ENCODE measurements around the gene ANKHD1. TPM values are rescaled to one million over a fixed set of nuclear protein-coding genes. Genes with fewer than 3 reads are reported as not detected.
A peak's percentile ranks its signal among the peaks of the same experiment; 100 is the strongest.

The ANKHD1 gene
- total and polyA plus RNA-seq, 2 of the 8 experiments (the other 6 are each of a cell fraction or from before 2014, with no cell fraction given), result 69.9 to 108 TPM

GRCh38 chr5:140399979-140400729 lies 1.5 kb upstream of the ANKHD1 start:
- Histone ChIP-seq H3K79me1 (ENCODE audit: low read depth, low read length) (no peaks in the 10 kb centered on the region), H4K20me1 (replicated peaks in 1 of 2; ENCODE audit: control insufficient read depth in 1 of 2, insufficient read depth in 2 of 2, low read length in 2 of 2) (peaks cover 11 to 15% of the 10 kb centered on the region in 2 experiments), H3K4me1 (replicated peaks in 1 of 4; ENCODE audit: control insufficient read depth in 3 of 4, insufficient read depth in 4 of 4, low read length in 3 of 4) (peaks cover 0 to 6% (median 5%) of the 10 kb centered on the region in 4 experiments; a peak in 5 of 7 replicates), H3K36me3 (ENCODE audit: control insufficient read depth in 2 of 4, insufficient read depth in 4 of 4, low read length in 3 of 4) (no peaks in the 10 kb centered on the region), H2AK5ac (ENCODE audit: low read depth, low read length) (no peak overlapping the region), H3K9me3 (ENCODE audit: insufficient read depth in 2 of 2, low read depth in 1 of 2, low read length in 1 of 2) (no peaks in the 10 kb centered on the region), H3K27me3 (replicated peaks in 1 of 4; ENCODE audit: control insufficient read depth in 3 of 4, extremely low read depth in 1 of 4, insufficient read depth in 3 of 4, low read length in 3 of 4) (no peaks in the 10 kb centered on the region), H2AFZ (ENCODE audit: low read length) (no peak overlapping the region; the same call in 1 of the 2 replicates), H2BK12ac (ENCODE audit: low read depth, low read length) (no peak overlapping the region; the same call in 1 of the 2 replicates), H3K27ac (ENCODE audit: low read depth, low read length) (peak overlapping the region; percentile 92; the same call in 1 of the 2 replicates), H3K18ac (ENCODE audit: extremely low read depth, low read length) (peak overlapping the region; percentile 78; the same call in 1 of the 2 replicates), H2BK20ac (ENCODE audit: low read length) (no peak overlapping the region), H3K9ac (replicated peaks in 1 of 4; ENCODE audit: extremely low read depth in 1 of 4, low read depth in 3 of 4, low read length in 3 of 4) (peak overlapping the region in 3 of 4 experiments; percentile 89 to 98 (median 94); a peak in 6 of 7 replicates), H2BK15ac (ENCODE audit: low read length) (no peak overlapping the region), H2BK5ac (ENCODE audit: low read depth, low read length) (peak overlapping the region; percentile 97; the same call in 1 of the 2 replicates), H4K5ac (ENCODE audit: insufficient read length, low read depth, low read length) (peak overlapping the region; percentile 30), H3K14ac (ENCODE audit: insufficient read length) (no peak overlapping the region), H2BK120ac (replicated peaks; ENCODE audit: low read depth, low read length) (no peak overlapping the region), H3K23ac (ENCODE audit: insufficient read length) (no peak overlapping the region), H3K4me3 (ENCODE audit: extremely low read depth in 1 of 4, insufficient read depth in 2 of 4, low read depth in 3 of 4, low read length in 4 of 4) (peak overlapping the region; percentile 94 to 100 (median 97)), H3K56ac (replicated peaks; ENCODE audit: insufficient read length, low read depth, low read length) (no peak overlapping the region), H4K91ac (replicated peaks; ENCODE audit: insufficient read length, low read length) (peak overlapping the region; percentile 87), H3K79me2 (ENCODE audit: control insufficient read depth in 1 of 2, insufficient read depth in 2 of 2, low read length in 2 of 2) (peaks cover 31 to 40% of the 10 kb centered on the region in 2 experiments), H3K4me2 (ENCODE audit: insufficient read depth in 1 of 2, low read depth in 2 of 2, low read length in 2 of 2) (peak overlapping the region; percentile 79 to 85), H3K4ac (replicated peaks; ENCODE audit: insufficient read length, low read depth, low read length) (no peak overlapping the region), H3K23me2 (ENCODE audit: low read depth, low read length) (peaks cover 4% of the 10 kb centered on the region), H4K8ac (ENCODE audit: extremely low read depth, insufficient read depth, low read length) (peak overlapping the region; percentile 41; the same call in 1 of the 2 replicates)
- 29% methylated on average over 25 of the region's 25 CpGs; no CpG with 5 or more reads in 1 of the 2 experiments for WGBS, 2 experiments (ENCODE audit: extremely low coverage in 1 of 2, insufficient coverage in 1 of 2, insufficient read length in 1 of 2, insufficient replicate concordance in 2 of 2, low coverage in 1 of 2, low lambda C conversion rate in 2 of 2, missing lambda C conversion rate in 1 of 2)
- DNase-seq (ENCODE audit: low read depth in 1 of 2, low spot score in 2 of 2), result peak in 1 of 2 experiments; percentile 46
- no peak for FAIRE-seq
- TF ChIP-seq GABPA (IDR thresholded peaks at IDR 0.05; ENCODE audit: borderline replicate concordance, insufficient read depth, low read length) (no peak), PHF8 (conservative IDR thresholded peaks at IDR 0.05; ENCODE audit: low read depth, low read length) (no peak), YY1 (IDR thresholded peaks at IDR 0.05; ENCODE audit: low read depth, low read length) (no peak), CEBPB (IDR thresholded peaks at IDR 0.05; ENCODE audit: low read depth, low read length) (no peak), POLR2A (IDR thresholded peaks at IDR 0.05; ENCODE audit: control extremely low read depth in 1 of 2, low read depth in 2 of 2, low read length in 2 of 2) (no peak)
- TF ChIP-seq, protein P1, sequence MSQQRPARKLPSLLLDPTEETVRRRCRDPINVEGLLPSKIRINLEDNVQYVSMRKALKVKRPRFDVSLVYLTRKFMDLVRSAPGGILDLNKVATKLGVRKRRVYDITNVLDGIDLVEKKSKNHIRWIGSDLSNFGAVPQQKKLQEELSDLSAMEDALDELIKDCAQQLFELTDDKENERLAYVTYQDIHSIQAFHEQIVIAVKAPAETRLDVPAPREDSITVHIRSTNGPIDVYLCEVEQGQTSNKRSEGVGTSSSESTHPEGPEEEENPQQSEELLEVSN (IDR thresholded peaks at IDR 0.05), result no peak
- POLR2A ChIA-PET (ENCODE audit: partially characterized antibody), result interaction anchor here (0.6 to 2.9 kb wide), 12 partner anchors 9 to 247 kb away, joined by 3 to 29 read pairs (median 4); partner anchors contain the start of genes IK, NDUFA2 and SRA1
- CTCF ChIA-PET (ENCODE audit: partially characterized antibody), result interaction anchor here (1.3 to 2.1 kb wide), 3 partner anchors 28 to 159 kb away, joined by 3 to 7 read pairs (median 6); no protein-coding TSS in a partner anchor

All from H1 (cell line).